MM.1S (cell line): ENCODE results near the gene IGLON5.

Experiments
- EZH2 ChIP-seq: fragments of 300-600 bp; sonication (generic); optimal IDR thresholded peaks from 2 replicates; pipeline ENCODE3; 2017; ENCODE audit warnings: low read depth, mild to moderate bottlenecking, antibody characterized with exemption, low read length, mixed read lengths
- EZH2phosphoT487 ChIP-seq: fragments of 300-600 bp; sonication (generic); IDR thresholded peaks from 2 replicates; pipeline ENCODE4 v1.6.1; 2018; ENCODE audit warnings: antibody characterized with exemption, low read length
- TF ChIP-seq, protein P1 (sequence below): fragments of 300-600 bp; sonication (generic); IDR thresholded peaks from 2 replicates; pipeline ENCODE4 v1.5.1; 2016; ENCODE audit warnings: antibody characterized with exemption, low read length, mixed read lengths

DNA sequence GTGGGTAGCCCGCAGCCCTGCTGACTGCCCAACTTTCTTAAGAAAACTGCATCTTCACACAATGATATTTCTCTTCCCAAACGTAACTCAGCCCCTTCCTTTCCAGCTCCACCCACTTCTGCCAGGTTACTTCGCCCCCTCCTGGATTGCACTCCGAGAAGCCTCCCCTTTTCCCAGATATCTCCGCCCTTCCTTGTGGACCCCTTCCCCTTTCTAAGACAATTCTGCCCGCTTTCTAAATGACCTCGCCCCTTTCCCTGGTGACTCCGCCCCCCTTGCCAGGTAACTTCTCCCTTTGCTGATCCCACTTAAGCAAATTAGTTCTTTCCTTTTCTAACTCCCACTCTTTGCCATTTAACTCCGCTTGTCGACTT is 27.9 kb downstream of the IGLON5 start:
- TF ChIP-seq, protein P1, sequence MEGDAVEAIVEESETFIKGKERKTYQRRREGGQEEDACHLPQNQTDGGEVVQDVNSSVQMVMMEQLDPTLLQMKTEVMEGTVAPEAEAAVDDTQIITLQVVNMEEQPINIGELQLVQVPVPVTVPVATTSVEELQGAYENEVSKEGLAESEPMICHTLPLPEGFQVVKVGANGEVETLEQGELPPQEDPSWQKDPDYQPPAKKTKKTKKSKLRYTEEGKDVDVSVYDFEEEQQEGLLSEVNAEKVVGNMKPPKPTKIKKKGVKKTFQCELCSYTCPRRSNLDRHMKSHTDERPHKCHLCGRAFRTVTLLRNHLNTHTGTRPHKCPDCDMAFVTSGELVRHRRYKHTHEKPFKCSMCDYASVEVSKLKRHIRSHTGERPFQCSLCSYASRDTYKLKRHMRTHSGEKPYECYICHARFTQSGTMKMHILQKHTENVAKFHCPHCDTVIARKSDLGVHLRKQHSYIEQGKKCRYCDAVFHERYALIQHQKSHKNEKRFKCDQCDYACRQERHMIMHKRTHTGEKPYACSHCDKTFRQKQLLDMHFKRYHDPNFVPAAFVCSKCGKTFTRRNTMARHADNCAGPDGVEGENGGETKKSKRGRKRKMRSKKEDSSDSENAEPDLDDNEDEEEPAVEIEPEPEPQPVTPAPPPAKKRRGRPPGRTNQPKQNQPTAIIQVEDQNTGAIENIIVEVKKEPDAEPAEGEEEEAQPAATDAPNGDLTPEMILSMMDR: no peak
- no peak for TF ChIP-seq EZH2
- no peak for TF ChIP-seq EZH2phosphoT487
